Ovary (tissue), 9 donors: Measurements from ENCODE around the gene SERPINE3. TPM values are rescaled to one million over a fixed set of nuclear protein-coding genes. Genes with fewer than 3 reads are reported as not detected.

Experiments
- DNase-seq, 5 donors: peaks; one replicate each; pipeline ENCODE4 v3.0.0-alpha.2; 2019 to 2020
- H3K27ac ChIP-seq, 2 donors: fragments of 200-600 bp; one replicate each; pipeline versions ENCODE4 v1.5.1 to v1.8.0; 2019 to 2022
- H3K27me3 ChIP-seq: fragments of 200-600 bp; one replicate; pipeline ENCODE4 v1.8.0; 2022
- H3K36me3 ChIP-seq: fragments of 200-600 bp; sonication (generic); one replicate; pipeline ENCODE4 v1.5.1; 2019
- H3K4me1 ChIP-seq: one replicate; pipeline ENCODE4 v1.8.1; 2013; ENCODE audit warnings: mild to moderate bottlenecking, moderate library complexity; ENCODE audit not compliant: insufficient read depth
- H3K4me3 ChIP-seq: fragments of 200-600 bp; sonication (generic); one replicate; pipeline ENCODE4 v1.5.1; 2017
- H3K9me3 ChIP-seq, 2 donors: fragments of 200-600 bp in 1 of 2; sonication (generic) in 1 of 2; one replicate each; pipeline versions ENCODE4 v1.5.1 to v1.8.1; 2013 to 2019; ENCODE audit warnings: mild to moderate bottlenecking in 1 of 2, moderate library complexity in 1 of 2
- CTCF ChIP-seq, 3 donors: fragments of 450-650 bp in 2 of 3; fragments of 200-600 bp in 1 of 3; IDR thresholded peaks; one replicate each; pipeline versions ENCODE4 v1.5.1 to v1.8.0; 2016 to 2022; ENCODE audit warnings: antibody characterized with exemption in 3 of 3, mild to moderate bottlenecking in 1 of 3
- EP300 ChIP-seq: sonication (generic); formaldehyde crosslinking; IDR thresholded peaks from one replicate; pipeline ENCODE4 v1.6.1; 2017; ENCODE audit warnings: antibody characterized with exemption
- POLR2A ChIP-seq: fragments of 450-650 bp; IDR thresholded peaks from one replicate; pipeline ENCODE4 v1.6.1; 2017; ENCODE audit warnings: antibody characterized with exemption, mild to moderate bottlenecking, moderate library complexity
- WGBS, 3 donors: extraction: QIAGEN DNeasy Blood & Tissue Kit in 1 of 3; methylation state at CpG; one replicate each; pipeline versions ENCODE4 v1.1.5 to v1.1.7; 2013 to 2017; 5-methylcytosine and 5-hydroxymethylcytosine counted together
- intact Hi-C, 4 donors: fragments of 100-400 bp; cut with DNase I; formaldehyde crosslinking; loops; one replicate each; pipeline versions ENCODE4 v1.11.0 to v1.15.1; 2022 to 2023
- polyA plus RNA-seq, 2 donors: library from polyadenylated mRNA; stranded (reverse); fragments of 200-250 nt in 1 of 2; fragments of 350-450 nt in 1 of 2; fragmentation: Illumina TruSeq in 1 of 2; extraction: RNeasy Lipid Tissue Mini Kit (QIAGEN cat#74804) in 1 of 2; gene quantifications; one replicate each; pipeline ENCODE4 v1.2.3, GENCODE V29; 2013 to 2014
- total RNA-seq, 7 donors: library from RNA; depleted of rRNA in 2 of 7; stranded (reverse); fragments of >200 nt in 2 of 7; fragmentation: NEBNext Ultra II Directional in 3 of 7; extraction: Animal tissue kit (Norgen Biotek cat#: 25700) in 3 of 7; gene quantifications; one replicate each; pipeline versions ENCODE4 v1.1.0 to v1.2.4, GENCODE V29; 2016 to 2023
- donor health status: DM: no; HTN: no; CAD: no; lungs with moderate emphysema.
- donor health status: DM: no; HTN: no; CAD: no.
- donor health status: Bipolar disorder and iron deficiency.
- donor health status: DM: yes; HTN: yes; CAD: no.
- donor health status: DM: no; HTN: no; CAD: no.
- donor health status: DM: yes; HTN: yes; CAD: no.

Gene SERPINE3
- total and polyA plus RNA-seq, 9 donors, result 0.11 to 0.18 TPM; not detected in 7

DNA sequence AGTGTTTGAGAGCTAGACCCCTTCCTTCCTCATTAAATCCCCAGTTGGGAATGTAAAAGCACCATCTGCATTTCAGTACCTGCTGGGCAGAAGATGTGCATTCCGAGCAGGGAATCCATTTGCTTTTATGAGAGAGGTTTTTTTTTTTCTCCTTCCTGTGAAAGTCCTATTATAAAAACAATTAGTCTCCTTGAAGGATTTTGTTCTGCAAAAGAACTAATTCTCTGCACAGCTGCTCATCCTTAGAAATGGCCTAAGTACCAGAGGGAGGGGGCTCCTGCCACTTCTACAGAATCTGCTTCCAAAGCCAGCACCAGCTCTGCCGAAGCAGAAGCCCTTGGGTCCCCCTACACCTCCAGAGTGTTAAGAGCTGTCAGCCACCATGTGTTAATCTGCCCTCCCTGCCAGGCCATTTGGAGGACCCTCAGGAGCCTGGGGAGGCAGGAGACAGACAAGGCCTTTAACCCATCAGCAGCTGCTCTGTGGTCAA lies 36.4 kb upstream of the SERPINE3 start:
- 60 to 70% (median 63%) methylated on average over 2 of the region's 2 CpGs for WGBS, 3 donors
- Histone ChIP-seq H3K4me3 (no peak overlapping the region), H3K27ac (no peak overlapping the region), H3K9me3 (no peaks in the 10 kb centered on the region), H3K4me1 (no peaks in the 10 kb centered on the region), H3K36me3 (no peaks in the 10 kb centered on the region), H3K27me3 (no peaks in the 10 kb centered on the region)
- no peak for DNase-seq
- intact Hi-C loops, result no loop called here
- TF ChIP-seq CTCF (IDR thresholded peaks at IDR 0.05) (no peak), EP300 (no peak), POLR2A (no peak)

DNA sequence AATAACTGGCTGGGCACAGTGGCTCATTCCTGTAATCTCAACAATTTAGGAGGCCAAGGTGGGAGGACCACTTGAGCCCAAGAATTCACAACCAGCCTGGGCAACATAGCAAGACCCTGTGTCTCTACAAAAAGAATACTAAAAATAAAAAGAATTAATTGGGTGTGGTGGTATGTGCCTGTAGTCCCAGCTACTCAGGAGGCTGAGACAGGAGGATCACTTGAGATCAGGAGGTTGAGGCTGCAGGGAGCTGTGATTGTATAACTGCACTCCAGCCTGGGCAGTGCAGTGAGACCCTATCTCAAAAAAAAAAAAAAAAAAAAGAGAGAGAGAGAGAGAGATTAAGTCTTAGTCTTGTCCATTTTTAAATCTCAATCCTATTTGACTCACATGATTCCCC lies 35.6 kb upstream of the SERPINE3 start:
- H3K9me3 ChIP-seq, result no peaks in the 10 kb centered on the region
- no peaks in the 10 kb centered on the region for H3K4me1 ChIP-seq
- TF ChIP-seq CTCF (IDR thresholded peaks at IDR 0.05) (no peak), POLR2A (no peak), EP300 (no peak)
- H3K27me3 ChIP-seq, result no peaks in the 10 kb centered on the region
- H3K4me3 ChIP-seq, result no peak overlapping the region
- DNase-seq, result no peak
- H3K27ac ChIP-seq, result no peak overlapping the region
- intact Hi-C loops, result no loop called here
- H3K36me3 ChIP-seq, result no peaks in the 10 kb centered on the region

DNA sequence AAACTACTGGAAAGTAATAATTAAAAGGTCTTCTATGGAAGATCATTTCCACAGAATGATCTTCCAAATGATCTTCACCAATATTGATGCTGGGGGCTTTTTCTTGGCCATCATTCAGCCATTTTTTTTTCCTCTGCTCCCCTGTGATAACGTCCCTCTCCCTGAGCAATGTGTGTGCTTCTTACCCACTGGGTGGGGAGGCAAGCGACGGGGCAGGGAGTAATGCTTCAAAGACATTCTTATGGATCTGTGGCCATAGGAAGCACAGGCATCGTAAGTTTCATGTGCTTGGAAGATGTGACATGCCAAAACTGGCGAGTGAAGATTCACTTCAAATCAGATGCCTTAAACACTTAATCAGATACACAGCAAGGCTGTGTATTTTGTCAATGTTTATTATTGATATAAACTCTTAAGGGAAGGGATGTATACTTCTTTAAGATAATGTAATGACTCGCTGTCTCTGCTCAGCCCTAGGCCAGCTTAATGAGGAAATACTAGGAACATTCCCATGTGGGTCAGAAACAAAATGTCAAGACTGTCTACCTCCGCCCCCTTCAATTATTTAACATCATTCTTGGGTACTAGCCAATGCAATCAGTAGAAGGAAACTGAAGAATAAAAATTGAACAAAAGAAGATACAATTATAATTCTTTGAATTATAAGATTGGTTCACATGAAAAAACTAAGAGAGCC lies 34.1 kb upstream of the SERPINE3 start:
- DNase-seq, result no peak
- WGBS, 3 donors, result 78 to 84% (median 83%) methylated on average over 7 of the region's 7 CpGs
- Histone ChIP-seq H3K9me3 (no peaks in the 10 kb centered on the region), H3K4me1 (no peaks in the 10 kb centered on the region), H3K36me3 (no peaks in the 10 kb centered on the region), H3K27me3 (no peaks in the 10 kb centered on the region), H3K27ac (no peak overlapping the region), H3K4me3 (no peak overlapping the region)
- intact Hi-C loops, result no loop called here
- TF ChIP-seq EP300, result no peak
- no peak for TF ChIP-seq CTCF (IDR thresholded peaks at IDR 0.05)
- TF ChIP-seq POLR2A, result no peak

DNA sequence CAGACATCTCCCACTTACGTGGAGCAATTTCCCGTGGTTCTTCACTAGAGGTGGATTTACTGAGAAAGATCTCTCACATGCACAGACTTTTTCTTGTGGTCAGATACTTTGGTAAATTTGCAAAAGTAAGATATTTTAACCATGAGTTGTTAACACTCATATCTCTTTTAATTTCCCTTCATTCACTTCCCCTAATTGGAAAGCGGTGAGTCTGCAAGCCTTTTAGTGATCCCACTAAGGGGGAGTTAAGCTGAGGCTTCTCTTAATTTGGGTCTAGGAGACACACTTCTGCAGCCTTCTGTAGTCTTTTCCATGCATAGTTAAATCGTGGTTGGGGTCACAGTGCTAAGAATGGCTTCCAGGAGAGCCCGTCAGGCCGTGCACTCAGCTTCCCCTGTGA lies 30.7 kb upstream of the SERPINE3 start:
- intact Hi-C loops, result no loop called here
- H3K36me3 ChIP-seq, result no peaks in the 10 kb centered on the region
- no peak for DNase-seq
- TF ChIP-seq POLR2A (no peak), CTCF (IDR thresholded peaks at IDR 0.05) (no peak), EP300 (no peak)
- no peak overlapping the region for H3K4me3 ChIP-seq
- H3K9me3 ChIP-seq, result no peaks in the 10 kb centered on the region
- no peaks in the 10 kb centered on the region for H3K4me1 ChIP-seq
- 52 to 57% (median 54%) methylated on average over 6 of the region's 6 CpGs for WGBS, 3 donors
- no peak overlapping the region for H3K27ac ChIP-seq
- no peaks in the 10 kb centered on the region for H3K27me3 ChIP-seq
